GM19455 (cell line): ENCODE results near the gene NFIC.

Experiments used
- ATAC-seq: cut with Tn5 transposase; IDR thresholded peaks from one replicate; pipeline ENCODE4 v1.9.1; 2021; ENCODE audit not compliant: unreplicated experiment

NFIC gene

GRCh38 chr19:3481241-3482090 is 115.1 kb downstream of the NFIC start:
- no peak for ATAC-seq

DNA sequence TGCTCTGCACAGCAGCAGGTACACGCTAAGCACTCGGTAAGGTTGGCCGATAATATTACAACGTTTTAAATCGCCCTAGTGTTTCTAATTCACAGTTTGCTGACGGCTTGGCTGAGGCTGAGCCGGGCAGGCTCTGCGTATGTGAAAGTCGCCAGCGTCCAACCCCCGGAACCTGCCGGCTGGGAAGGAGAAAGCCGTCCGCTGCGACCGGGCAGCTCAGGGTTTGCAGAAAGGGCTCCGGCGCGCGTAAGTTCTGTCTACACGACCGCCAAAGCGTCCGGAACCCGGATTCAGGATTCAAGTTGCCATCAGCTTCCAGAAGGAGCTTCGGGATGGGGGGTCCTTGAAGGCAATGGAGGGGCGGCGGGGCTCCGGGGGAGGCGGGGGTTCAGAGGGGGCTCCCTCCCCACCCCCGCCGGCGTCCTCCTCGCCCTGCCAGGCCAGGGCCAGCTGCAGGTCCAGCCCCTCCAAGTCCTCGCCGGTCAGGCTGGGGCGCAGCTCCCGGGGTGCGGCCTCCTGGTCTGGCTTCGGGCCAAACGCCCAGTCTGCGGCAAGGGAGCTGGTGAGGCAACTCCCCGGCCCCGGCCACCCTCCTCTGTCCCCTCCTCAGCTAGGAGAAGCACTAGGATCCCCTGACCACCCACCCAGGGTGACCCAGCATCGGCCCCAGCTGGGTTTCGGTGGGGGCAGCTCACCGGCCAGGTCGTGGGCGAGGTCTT is 116.3 kb downstream of the NFIC start:
- no peak for ATAC-seq

DNA sequence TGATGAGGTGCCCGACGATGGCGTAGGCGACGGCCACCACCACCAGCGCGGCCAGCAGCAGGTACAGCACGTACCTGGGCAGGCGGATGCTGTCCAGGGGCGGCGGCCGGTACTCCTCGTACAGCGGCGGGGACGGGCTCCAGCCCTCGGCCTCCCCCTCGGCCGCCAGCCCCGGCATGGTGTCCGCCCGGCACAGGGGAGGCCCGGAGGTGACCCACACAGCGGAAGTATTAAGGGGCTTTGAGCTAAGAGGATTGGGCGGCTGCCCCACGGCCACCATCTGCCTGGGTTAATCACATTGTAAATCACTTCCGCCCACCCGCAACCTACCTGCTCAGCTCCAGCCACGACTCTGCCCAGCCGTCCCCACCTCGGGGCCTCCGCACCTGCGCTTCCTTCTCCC is 116.8 kb downstream of the NFIC start, which contains the start of gene SMIM44:
Gene SMIM44, minus strand, starts transcription at position 216 of the 403 bp plus-strand sequence. Its CDS starts 38 bp downstream, at position 178.
- ATAC-seq: no peak

GRCh38 chr19:3491396-3492119 is 125.2 kb downstream of the NFIC start:
- ATAC-seq: no peak

DNA sequence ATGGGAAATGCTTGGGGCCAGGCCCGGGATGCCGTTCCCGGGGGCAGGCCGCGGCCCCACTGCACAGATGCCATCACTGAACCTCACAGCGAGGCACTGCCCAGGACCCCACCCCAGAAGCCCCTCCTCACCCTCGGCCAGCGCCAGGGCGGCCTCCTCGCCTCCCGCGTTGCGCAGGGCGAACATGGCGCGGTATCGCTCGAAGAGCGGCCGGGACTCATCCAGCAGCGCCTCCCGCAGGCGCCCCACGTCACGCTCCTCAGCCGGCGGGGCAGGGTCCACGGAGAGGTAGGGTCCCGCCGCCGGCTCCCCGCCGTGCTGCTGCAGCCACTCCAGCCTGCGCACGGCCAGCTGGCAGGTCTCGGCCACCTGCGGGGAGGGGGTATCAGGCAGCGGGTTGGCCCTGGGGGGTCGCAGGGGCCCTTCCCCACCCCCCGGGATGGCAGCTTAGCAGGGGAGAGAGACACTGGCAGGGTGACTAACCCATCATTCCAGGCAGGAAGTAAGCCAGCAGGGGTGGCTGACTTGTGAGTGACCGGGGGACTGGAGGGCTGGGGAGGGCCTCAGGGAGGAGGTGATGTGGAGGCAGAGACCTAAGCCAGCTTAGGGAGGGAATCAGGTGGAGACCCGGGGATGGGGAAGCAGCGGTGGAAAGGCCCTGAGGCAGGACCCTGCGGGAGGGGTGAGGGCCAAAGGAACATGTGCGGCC is 125.9 kb downstream of the NFIC start:
- ATAC-seq: no peak

DNA sequence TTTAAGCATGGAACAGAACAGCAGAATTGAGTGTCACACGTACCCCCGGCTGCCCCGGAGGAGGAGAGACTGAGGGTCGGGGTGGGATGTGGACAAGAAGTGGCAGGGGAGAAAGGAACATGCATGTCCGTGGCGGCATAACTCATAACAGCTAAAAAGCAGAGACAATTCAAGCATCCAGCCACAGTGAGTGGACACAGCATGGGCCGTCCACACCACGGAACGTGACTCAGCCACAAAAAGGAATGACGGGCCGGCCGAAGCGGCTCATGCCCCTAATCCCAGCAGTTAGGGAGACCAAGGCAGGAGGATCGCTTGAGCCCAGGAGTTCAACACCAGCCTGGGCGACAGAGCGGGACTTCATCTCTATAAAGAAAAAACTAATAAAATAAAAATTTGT is 126.5 kb downstream of the NFIC start:
- no peak for ATAC-seq

GRCh38 chr19:3493651-3494050 is 127.3 kb downstream of the NFIC start:
- ATAC-seq: no peak

- ATAC-seq: no peak
Measured at GRCh38 chr19:3494051-3494450, 127.7 kb downstream of the NFIC start.

GRCh38 chr19:3494559-3494958 is 128.2 kb downstream of the NFIC start:
- no peak for ATAC-seq

DNA sequence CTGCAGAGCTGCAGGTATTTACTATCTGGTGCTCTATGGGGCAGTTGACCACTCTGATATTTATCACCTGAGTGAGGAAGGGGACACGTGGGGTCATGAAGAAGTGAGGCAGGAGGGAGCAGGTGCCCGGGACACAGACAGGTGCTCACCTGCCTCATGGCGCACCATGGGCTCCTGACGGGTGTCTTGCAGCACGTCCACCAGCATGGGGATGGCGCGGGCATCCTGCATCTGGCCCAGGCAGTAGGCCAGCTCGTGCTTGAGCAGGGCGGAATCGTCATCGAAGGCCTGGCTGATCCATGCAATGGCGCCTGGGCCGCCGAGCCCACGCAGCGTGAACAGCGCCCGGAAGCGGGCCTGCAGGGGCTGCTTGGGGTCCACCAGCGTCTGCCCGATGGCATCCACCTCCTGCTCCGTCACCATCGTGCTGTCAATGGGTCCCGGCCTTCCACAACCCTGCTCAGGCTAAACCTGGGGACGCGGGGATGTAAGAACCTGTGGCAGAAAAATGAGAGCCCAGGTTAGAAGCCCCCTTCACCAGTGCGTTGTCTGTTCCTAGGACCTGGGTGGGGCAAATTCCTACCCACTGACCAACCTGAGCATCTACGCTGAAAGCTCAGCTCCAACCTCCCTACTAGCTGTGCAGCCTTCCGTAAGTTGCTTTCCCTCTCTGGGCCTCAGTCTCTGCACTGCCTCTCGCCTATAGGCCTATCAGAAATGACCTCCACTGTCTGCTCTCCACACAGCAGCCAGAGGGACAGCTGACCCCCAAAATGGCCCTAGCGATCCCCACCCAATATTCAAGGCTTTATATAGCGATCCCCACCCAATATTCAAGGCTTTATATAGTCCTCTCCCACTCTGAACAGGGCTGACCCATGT is 130.2 kb downstream of the NFIC start:
- no peak for ATAC-seq

DNA sequence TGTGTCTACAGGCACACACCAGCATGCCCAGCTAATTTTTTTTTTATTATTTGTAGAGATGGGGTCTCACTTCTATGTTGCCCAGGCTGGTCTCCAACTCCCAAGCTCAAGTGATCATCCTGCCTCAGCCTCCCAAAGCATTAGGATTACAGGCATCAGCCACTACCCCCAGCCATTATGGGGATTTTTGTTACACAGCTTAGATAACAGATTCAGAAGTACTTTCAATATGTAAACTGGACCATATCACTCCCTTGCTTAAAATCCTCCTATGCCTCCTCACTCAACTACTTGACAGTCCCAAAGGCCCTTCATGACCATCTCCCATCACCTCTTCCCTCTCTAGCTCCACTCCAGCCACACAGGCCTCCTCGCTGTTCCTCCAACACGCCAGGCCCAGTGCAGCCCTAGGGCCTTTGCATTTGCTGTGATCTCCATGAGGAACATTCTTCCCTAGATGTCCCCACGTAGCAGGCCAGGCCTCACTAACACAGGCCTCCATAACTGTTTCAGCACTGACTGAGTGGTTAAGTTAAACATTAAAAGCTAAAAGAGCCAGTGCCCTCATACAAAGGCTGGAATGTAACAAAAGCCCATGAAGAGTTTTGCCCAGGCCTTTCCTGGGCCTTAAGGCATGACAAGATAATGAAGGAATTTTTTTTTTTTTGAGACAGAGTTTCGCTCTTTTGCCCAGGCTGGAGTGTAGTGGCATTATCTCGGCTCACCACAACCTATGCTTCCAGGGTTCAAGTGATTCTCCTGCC is 131.6 kb downstream of the NFIC start:
- no peak for ATAC-seq

DNA sequence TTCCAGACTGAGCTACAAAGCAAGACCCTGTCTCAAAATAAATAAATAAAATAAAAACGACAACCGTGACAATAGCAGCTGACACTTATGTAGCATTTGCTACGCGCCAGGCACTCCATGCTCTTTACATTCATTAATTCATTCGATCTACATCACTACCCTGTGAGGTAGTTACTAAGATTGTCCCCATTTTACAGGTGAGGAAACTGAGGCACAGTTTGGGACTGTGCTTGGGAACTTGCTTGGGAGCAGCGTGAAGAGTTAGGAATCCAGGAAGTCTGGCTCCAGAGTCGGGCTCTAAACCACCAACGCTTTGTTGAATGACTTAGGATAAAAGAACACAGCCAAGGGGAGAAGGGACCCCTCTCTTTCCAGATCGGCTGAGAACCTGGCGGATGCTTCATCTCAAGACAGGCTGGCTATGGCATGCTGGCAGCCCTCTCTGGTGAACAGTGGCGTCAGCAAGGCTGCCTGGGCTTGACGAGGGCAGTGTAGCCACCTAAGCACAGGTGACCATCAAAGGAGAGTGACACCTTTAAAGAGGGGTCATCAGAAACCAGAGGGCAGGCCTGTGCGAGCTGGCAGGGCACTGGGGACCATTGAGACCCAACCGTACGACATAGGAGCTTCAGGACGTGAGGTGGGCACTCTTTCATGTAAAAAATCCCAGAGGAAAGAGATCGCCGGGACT is 133.5 kb downstream of the NFIC start:
- peak; percentile 2 for ATAC-seq

- ATAC-seq: peak; percentile 77
Measured at GRCh38 chr19:3500429-3501101, 134.2 kb downstream of the NFIC start, which contains the start of gene DOHH. DOHH (minus strand) TSS chr19:3500674; CDS start chr19:3496814, 3,860 bp downstream.

DNA sequence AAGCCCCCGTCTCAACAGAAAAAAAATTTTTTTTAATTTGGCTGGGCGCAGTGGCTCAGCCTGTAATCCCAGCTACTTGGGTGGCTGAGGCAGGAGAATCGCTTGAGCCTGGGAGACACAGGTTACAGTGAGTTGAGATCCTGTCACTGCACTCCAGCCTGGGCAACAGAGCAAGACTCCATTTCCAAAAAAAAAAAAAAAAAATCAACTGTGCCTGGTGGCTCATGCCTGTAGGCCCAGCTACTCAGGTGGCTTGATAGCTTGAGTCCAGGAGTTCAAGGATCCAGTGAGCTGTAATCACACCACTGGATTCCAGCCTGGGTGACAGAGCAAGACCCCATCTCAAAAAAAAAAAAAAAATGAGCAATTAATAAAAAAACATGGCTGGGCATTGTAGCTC is 135.4 kb downstream of the NFIC start:
- ATAC-seq: no peak

DNA sequence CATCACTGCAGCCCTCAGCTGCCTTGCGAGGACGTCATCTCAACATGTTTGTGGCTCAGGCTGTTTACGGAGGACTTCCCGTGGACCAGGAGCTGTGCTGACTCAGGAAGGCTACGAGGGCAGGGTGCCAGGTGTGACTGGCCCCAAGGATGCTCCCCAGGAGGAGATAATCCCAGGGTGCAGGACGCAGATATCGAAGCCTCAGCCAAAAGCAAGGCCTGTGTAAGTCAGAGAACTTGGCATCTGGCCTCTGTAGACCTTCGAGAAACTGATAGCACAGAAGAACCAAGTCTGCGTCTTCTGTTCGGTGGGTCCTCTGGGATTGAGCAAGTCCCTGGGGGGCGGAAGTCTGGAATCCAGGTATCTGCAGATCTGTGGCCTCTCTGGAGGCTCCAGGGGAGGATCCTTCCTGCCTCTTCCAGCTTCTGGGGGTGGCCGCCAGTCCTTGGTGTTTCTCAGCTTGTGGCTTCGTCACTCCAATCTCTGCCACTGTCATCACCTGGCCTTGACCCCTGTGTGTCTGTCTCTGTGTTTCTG is 136.7 kb downstream of the NFIC start:
- ATAC-seq: no peak

- ATAC-seq: no peak
Measured at GRCh38 chr19:3504735-3505134, 138.4 kb downstream of the NFIC start.

GRCh38 chr19:3505598-3506383 is 139.4 kb downstream of the NFIC start, which contains the start of gene FZR1:
FZR1 (plus strand) TSS chr19:3506311; CDS start chr19:3522990, 16,679 bp downstream.
- ATAC-seq: peak; percentile 75
